Fibroblast of peridontal ligament (primary cell): ENCODE measurements around the gene SPPL2A.

Experiments
- DNase-seq: peaks from one replicate; pipeline ENCODE4 v3.0.0-alpha.2; 2010; ENCODE audit errors: extremely low read depth

The SPPL2A gene

GRCh38 chr15:50686469-50687301 is 78.8 kb downstream of the SPPL2A start, which contains the start of gene TRPM7:
Gene TRPM7, minus strand, starts transcription at chr15:50686797. Its CDS starts 264 bp downstream, at chr15:50686533.
- peak; percentile 84 for DNase-seq

GRCh38 chr15:50685976-50686468 is 79.5 kb downstream of the SPPL2A start:
- peak; percentile 35 for DNase-seq

- peak; percentile 50 for DNase-seq
Measured at GRCh38 chr15:50685191-50685975, 80.1 kb downstream of the SPPL2A start.

GRCh38 chr15:50681467-50681866 is 84.0 kb downstream of the SPPL2A start:
- DNase-seq: no peak

GRCh38 chr15:50676799-50677483 is 88.6 kb downstream of the SPPL2A start:
- peak; percentile 29 for DNase-seq

- DNase-seq: peak; percentile 81
Measured at GRCh38 chr15:50675535-50676144, 89.9 kb downstream of the SPPL2A start.

- DNase-seq: no peak
Measured at GRCh38 chr15:50670115-50670514, 95.4 kb downstream of the SPPL2A start.

GRCh38 chr15:50669611-50670010 is 95.9 kb downstream of the SPPL2A start:
- no peak for DNase-seq

- no peak for DNase-seq
Measured at GRCh38 chr15:50665938-50666337, 99.6 kb downstream of the SPPL2A start.

GRCh38 chr15:50655555-50655954 is 110.0 kb downstream of the SPPL2A start:
- no peak for DNase-seq

GRCh38 chr15:50653156-50653743 is 112.3 kb downstream of the SPPL2A start:
- no peak for DNase-seq

GRCh38 chr15:50652671-50653070 is 112.8 kb downstream of the SPPL2A start:
- DNase-seq: no peak
